ENCODE data around the gene GDA.

Gene GDA

DNA sequence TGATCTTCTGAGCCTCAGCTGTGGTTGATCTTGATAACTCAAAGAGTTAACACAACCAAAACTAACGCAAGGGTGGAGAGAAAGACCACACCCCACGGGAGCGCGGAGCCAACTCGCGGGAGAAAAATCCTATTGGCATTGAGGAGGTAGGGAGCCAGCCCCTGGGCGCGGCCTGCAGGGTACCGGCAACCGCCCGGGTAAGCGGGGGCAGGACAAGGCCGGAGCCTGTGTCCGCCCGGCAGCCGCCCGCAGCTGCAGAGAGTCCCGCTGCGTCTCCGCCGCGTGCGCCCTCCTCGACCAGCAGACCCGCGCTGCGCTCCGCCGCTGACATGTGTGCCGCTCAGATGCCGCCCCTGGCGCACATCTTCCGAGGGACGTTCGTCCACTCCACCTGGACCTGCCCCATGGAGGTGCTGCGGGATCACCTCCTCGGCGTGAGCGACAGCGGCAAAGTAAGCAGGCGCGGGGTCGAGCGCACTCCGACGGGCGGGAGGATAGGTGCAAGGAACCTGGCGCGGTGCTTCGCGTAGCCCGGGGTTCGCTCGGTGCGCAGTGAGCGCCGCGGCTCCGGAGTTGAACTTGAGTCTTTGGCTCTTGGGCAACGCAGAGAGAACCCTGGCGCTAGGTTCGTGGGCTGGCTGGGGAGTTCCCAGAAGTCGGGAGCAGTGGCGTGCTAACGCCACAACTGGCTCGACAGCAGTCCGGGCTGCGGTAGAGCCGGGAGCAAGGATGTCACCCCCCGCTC is at the start of gene GDA:
GDA (plus strand) TSS at position 210 of the 745 bp plus-strand sequence; CDS start at position 330, 120 bp downstream.
- no peak for DNase-seq

GRCh38 chr9:72102520-72102919 is 46.7 kb upstream of the GDA start:
- DNase-seq: no peak

DNA sequence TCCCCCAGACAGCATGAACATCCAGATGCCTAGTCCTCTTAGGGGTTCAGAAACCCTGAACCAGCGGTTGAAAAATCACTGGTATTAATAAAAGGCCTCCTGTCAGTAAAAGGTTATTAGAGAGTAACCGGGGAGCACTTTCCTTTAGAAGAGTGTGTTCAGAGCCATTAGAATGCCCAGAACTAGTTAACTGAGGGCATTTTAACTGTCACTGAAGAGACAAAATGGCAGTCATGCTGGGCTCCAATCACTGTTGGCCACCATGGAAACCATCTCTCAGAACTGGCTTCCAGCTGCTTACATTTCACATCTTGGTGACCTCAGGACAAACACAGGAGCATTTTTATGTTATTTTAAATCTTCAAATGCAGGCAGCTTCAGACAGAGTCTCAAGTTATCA is 36.2 kb upstream of the GDA start:
- no peak for DNase-seq

DNA sequence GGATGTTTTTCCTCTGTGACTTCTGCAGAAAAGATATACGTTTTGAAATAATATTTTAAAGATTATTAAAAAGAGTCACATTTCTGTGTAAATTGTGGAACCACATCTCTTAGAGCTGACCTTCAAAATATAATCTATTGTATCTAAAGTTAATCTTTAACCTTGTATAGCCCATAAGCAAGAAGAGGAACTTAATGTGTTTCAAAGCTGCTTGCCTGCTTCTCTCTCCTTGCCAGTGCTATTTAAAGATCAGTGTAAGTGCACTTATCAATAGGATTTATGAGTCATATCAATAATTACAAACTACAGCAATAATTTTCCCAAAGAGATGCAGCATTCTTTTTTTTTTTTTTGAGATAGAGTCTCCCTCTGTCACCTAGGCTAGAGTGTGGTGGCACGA is 29.4 kb upstream of the GDA start:
- no peak for DNase-seq

- no peak for DNase-seq
Measured at GRCh38 chr9:72124947-72125346, 24.3 kb upstream of the GDA start.

GRCh38 chr9:72127753-72128152 is 21.5 kb upstream of the GDA start:
- no peak for DNase-seq

- no peak for DNase-seq
Measured at GRCh38 chr9:72128526-72128925, 20.7 kb upstream of the GDA start.

DNA sequence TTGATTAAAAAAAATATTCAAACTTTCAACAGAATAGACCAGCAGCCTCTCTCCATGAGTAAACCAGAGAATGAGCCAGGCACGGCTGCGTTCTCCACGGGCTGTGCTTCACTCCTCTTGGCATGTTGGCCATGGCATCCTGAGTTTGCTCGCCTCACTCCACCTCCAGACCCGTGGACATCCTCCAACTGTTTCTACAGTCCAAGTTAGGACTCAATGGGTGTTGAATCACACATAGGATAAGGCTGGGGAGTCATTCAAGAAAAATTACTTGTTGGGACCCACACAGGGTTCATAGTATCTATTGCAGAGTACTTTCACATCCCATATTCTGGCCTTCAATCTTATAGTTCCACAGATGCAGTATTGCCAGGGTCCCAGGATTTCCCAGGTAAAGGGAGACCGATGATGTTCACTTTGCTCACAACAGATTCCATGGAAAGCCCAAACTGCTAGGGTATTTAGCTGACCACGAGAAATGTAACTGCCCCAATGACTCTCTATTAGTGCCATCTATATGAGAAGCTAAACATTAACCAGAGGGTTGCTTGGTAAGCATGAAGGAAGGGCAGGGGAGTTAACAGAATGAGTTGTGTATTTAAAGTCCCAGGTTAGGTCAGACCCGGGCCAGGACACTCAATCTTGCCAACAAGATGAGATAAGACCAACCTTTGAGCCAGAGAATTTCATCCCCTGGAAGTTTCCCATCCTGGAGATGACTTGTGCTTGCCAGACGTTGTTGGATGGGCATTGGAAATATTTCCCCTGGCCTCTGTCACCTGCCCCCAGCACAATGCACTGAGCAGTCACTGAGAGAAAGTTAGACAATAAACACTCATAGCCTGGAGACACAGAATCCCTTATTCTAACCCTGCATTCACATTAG is 19.7 kb upstream of the GDA start:
- DNase-seq: no peak

- no peak for DNase-seq
Measured at GRCh38 chr9:72130321-72130720, 18.9 kb upstream of the GDA start.

DNA sequence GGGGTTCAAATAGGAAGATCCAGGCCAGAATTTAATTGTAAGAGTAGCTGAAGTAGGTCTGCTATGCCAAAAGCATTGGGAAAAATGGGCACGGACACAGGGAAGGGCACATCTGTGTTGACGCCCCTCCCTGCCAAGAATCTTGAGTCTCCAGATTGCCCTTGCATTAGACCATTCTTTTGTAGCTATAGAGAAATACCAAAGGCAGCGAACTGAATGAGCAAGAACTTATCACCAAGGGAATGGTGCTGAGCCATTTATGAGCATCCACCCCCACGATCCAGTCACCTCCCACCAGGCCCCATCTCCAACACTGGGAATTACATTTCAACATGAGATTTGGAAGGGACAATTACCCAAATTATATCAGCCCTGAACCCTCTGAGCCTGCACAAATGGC is 18.0 kb upstream of the GDA start:
- DNase-seq: no peak

- no peak for DNase-seq
Measured at GRCh38 chr9:72132052-72132451, 17.2 kb upstream of the GDA start.

- no peak for DNase-seq
Measured at GRCh38 chr9:72133365-72134035, 15.7 kb upstream of the GDA start.

GRCh38 chr9:72134801-72135200 is 14.4 kb upstream of the GDA start:
- DNase-seq: no peak

DNA sequence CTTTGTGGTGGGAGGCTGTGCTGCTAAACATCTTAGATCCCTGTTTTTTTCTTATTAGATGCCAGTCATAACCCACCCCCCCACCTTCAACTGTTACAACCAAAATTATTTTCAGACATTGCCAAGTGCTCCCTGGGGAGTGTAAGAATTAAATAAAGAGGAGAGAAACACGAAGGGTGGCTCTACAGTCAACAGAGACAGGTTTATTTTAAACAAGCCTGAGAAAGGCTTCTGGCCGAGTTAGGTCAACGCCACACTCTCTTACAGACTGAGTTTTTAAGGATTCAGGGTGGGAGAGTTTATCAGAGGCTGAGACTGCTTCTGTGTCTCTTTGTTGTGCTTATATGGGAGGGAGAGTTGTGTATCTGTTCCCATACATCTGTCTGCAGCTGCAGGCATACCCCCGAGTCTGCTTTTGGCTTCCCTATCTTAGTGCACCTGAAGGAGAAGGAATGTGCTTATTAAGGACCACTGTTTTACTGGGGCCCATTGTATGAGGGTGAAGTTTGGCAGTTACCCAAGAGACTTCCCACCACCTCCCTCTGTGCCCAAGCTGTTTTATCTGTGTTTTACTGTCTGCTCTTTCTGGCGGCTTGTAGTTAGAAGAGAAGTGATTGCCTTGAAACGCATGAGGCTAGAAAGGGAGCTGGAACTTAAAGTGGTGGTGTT is 11.4 kb upstream of the GDA start:
- DNase-seq: no peak

DNA sequence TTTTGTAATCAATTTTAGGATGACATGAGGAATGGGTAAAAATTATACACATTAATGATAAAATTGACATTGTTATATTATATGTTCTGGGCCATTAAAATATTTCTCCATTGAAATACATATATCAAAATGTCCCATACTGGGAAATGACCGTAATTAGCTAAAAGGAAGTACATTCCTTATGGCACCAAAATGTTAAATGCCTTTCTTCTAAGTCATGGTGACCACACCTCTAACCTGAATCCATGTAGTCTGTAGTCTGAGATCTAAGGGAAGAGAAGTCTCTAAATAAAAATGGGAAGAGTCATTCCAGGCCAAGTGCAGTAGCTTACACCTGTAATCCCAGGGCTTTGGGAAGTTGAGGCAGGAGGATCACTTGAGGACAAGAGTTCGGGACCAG is 10.0 kb upstream of the GDA start:
- DNase-seq: no peak

DNA sequence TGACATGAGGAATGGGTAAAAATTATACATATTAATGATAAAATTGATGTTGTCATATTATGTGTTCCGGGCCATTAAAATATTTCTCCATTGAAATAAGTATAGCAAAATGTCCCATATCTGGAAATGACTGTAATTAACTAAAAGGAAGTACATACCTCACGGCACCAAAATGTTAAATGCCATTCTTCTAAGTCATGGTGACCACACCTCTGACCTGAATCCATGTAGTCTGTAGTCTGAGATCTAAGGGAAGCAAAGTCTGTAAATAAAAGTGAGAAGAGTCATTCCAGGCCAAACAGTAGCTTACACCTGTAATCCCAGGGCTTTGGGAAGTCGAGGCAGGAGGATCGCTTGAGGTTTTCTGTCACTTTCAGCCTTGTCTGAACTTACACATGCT is 8.7 kb upstream of the GDA start:
- no peak for DNase-seq

GRCh38 chr9:72141484-72141883 is 7.8 kb upstream of the GDA start:
- DNase-seq: no peak

DNA sequence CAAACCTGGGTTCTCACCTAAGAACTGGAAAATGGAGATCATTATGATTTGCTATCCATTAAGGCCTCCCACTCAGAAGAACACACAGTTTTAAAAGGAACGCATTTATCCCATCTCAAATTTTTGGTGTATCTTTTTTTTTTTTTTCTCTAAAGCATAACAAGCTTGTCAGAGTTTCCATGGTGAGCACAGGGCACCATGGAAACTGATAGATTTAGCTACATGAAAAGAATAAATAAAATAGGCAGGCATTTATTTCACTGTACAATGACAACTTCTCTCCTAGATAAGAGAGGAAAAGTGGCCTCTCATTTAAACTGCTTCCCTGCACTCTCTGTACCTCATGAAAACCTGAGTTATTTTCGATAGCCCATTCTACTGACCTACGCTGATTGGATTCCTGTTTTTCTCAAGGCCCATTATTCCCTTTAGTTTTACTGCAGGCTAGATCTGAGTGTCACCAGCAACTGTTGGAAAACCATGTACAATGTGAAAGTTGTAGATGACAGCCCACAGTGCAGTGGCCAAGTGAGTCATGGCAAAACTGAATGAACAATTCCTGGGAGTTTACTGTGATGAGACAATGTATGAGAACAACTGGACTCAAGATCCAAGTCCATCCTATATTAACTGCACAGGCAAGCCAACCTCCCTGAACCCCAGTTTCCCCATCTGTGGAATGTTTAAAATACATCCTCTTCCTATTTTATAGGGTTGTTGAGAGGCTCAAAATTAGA is 4.3 kb upstream of the GDA start:
- no peak for DNase-seq

- DNase-seq: no peak
Measured at GRCh38 chr9:72145733-72146505, 3.3 kb upstream of the GDA start.

GRCh38 chr9:72147676-72148075 is 1.6 kb upstream of the GDA start:
- no peak for DNase-seq

- no peak for DNase-seq
Measured at GRCh38 chr9:72150127-72150526, 887 bp downstream of the GDA start.

GRCh38 chr9:72150661-72151060 is 1.4 kb downstream of the GDA start:
- DNase-seq: no peak

Data from NK-92 treated with Interleukin-12 subunit alpha and Interleukin-12 subunit beta, amount 100 ng/mL, for 24 hours (cell line).